HepG2 (cell line): ENCODE data around the gene TRIM7. TPM values are rescaled to one million over a fixed set of nuclear protein-coding genes. Genes with fewer than 3 reads are reported as not detected.

Source experiments
- ARNT ChIP-seq: fragments of 450-650 bp; IDR thresholded peaks from 2 replicates; pipeline ENCODE4 v1.6.1; 2017
- CREB1 ChIP-seq, 2 experiments: fragments of 450-650 bp in 1 of 2; IDR thresholded peaks; 2 replicates each; pipeline ENCODE4 v1.6.1; 2016 to 2017; ENCODE audit warnings: control low read depth in 1 of 2, mild to moderate bottlenecking in 1 of 2, missing compliant biosample characterization in 1 of 2, missing genetic modification characterization in 1 of 2
- DNMT1 ChIP-seq: sonication (generic); formaldehyde crosslinking; IDR thresholded peaks from 2 replicates; pipeline ENCODE4 v1.5.1; 2020; ENCODE audit warnings: mild to moderate bottlenecking, missing genetic modification reagents
- DR1 ChIP-seq: sonication (generic); formaldehyde crosslinking; IDR thresholded peaks from 2 replicates; pipeline ENCODE4 v1.8.0; 2021; ENCODE audit warnings: mild to moderate bottlenecking, missing genetic modification reagents, inconsistent platforms
- ESRRA ChIP-seq: sonication (generic); formaldehyde crosslinking; IDR thresholded peaks from 2 replicates; pipeline ENCODE4 v1.5.1; 2020; ENCODE audit warnings: mild to moderate bottlenecking, low read depth, missing genetic modification reagents
- GATA4 ChIP-seq: sonication (generic); IDR thresholded peaks from 2 replicates; pipeline ENCODE4 v1.6.1; 2016; ENCODE audit warnings: antibody characterized with exemption, low read depth, borderline replicate concordance
- GPN1 ChIP-seq: sonication (generic); formaldehyde crosslinking; IDR thresholded peaks from 2 replicates; pipeline ENCODE4 v1.5.1; 2020; ENCODE audit warnings: missing genetic modification reagents, borderline replicate concordance
- HES4 ChIP-seq: sonication (generic); formaldehyde crosslinking; IDR thresholded peaks from 2 replicates; pipeline ENCODE4 v1.9.0; 2021; ENCODE audit warnings: mild to moderate bottlenecking, missing genetic modification reagents, borderline replicate concordance
- IKZF4 ChIP-seq: sonication (generic); formaldehyde crosslinking; IDR thresholded peaks from 2 replicates; pipeline ENCODE4 v1.5.1; 2020; ENCODE audit warnings: borderline replicate concordance, mild to moderate bottlenecking, low read depth, missing genetic modification reagents; ENCODE audit errors: not compliant biosample characterization
- KAT2B ChIP-seq: fragments of 150-350 bp; IDR thresholded peaks from 2 replicates; pipeline ENCODE4 v1.6.1; 2014; ENCODE audit warnings: low read depth, low read length, borderline replicate concordance
- KDM1A ChIP-seq: IDR thresholded peaks from 2 replicates; pipeline ENCODE4 v1.6.1; 2016; ENCODE audit warnings: missing compliant biosample characterization
- LCORL ChIP-seq, 2 experiments: fragments of 450-650 bp in 1 of 2; sonication (generic) in 1 of 2; formaldehyde crosslinking in 1 of 2; IDR thresholded peaks; 2 replicates each; pipeline versions ENCODE4 v1.5.0 to v1.6.1; 2017 to 2020; ENCODE audit warnings: antibody characterized with exemption in 1 of 2, missing genetic modification reagents in 1 of 2
- NFE2 ChIP-seq: sonication (generic); formaldehyde crosslinking; IDR thresholded peaks from 2 replicates; pipeline ENCODE4 v1.4.0; 2020; ENCODE audit warnings: missing genetic modification reagents
- NFE2L2 ChIP-seq: fragments of 150-350 bp; IDR thresholded peaks from 2 replicates; pipeline ENCODE4 v1.6.1; 2014; ENCODE audit warnings: low read length
- TRIM24 ChIP-seq: sonication (generic); formaldehyde crosslinking; IDR thresholded peaks from 2 replicates; pipeline ENCODE4 v1.8.0; 2022; ENCODE audit warnings: mild to moderate bottlenecking, missing genetic modification reagents
- ZNF234 ChIP-seq: sonication (generic); formaldehyde crosslinking; conservative IDR thresholded peaks from 2 replicates; pipeline ENCODE4 v1.5.1; 2020; ENCODE audit warnings: mild to moderate bottlenecking, missing genetic modification reagents
- ZNF251 ChIP-seq: sonication (generic); formaldehyde crosslinking; IDR thresholded peaks from 2 replicates; pipeline ENCODE4 v1.9.0; 2021; ENCODE audit warnings: mild to moderate bottlenecking, missing genetic modification reagents
- ZNF543 ChIP-seq: sonication (generic); formaldehyde crosslinking; IDR thresholded peaks from 2 replicates; pipeline ENCODE4 v1.4.0; 2020; ENCODE audit warnings: mild to moderate bottlenecking, missing genetic modification reagents
- ZNF572 ChIP-seq: sonication (generic); formaldehyde crosslinking; IDR thresholded peaks from 2 replicates; pipeline ENCODE4 v1.5.1; 2020; ENCODE audit warnings: mild to moderate bottlenecking, missing genetic modification reagents
- ZNF576 ChIP-seq: sonication (generic); formaldehyde crosslinking; IDR thresholded peaks from 2 replicates; pipeline ENCODE4 v1.4.0; 2020; ENCODE audit warnings: mild to moderate bottlenecking, missing genetic modification reagents
- ZNF598 ChIP-seq: sonication (generic); formaldehyde crosslinking; IDR thresholded peaks from 2 replicates; pipeline ENCODE4 v1.5.1; 2020; ENCODE audit warnings: mild to moderate bottlenecking, missing genetic modification reagents, borderline replicate concordance
- ZNF619 ChIP-seq: sonication (generic); formaldehyde crosslinking; IDR thresholded peaks from 2 replicates; pipeline ENCODE4 v1.4.0; 2020; ENCODE audit warnings: mild to moderate bottlenecking, missing genetic modification reagents
- ZNF7 ChIP-seq: IDR thresholded peaks from 2 replicates; pipeline ENCODE4 v1.6.1; 2016; ENCODE audit warnings: missing biosample characterization, missing genetic modification reagents
- polyA plus RNA-seq, 8 experiments: library from polyadenylated mRNA; depleted of rRNA in 3 of 8; stranded (reverse) in 7 of 8; unstranded in 1 of 8; fragments of >200 nt; fragmentation: Illumina TruSeq in 4 of 8; extraction: Trizol in 4 of 8; gene quantifications; 2 replicates each; pipeline versions ENCODE4 v1.2.1 to v1.2.3, GENCODE V29; 2011 to 2016; ENCODE audit warnings: low read depth in 4 of 8, missing spikeins in 1 of 8, mixed read lengths in 1 of 8; ENCODE audit not compliant: insufficient read depth in 1 of 8
- total RNA-seq, 5 experiments: library from RNA; depleted of rRNA; stranded (reverse); fragments of >200 nt; fragmentation: Illumina TruSeq; extraction: Trizol; gene quantifications; 2 replicates each; pipeline ENCODE4 v1.2.3, GENCODE V29; 2016; ENCODE audit warnings: low read depth in 1 of 5
- TF ChIP-seq, protein P1 (sequence below): sonication (generic); formaldehyde crosslinking; IDR thresholded peaks from 2 replicates; pipeline ENCODE4 v1.8.1; 2022; ENCODE audit warnings: mild to moderate bottlenecking, missing genetic modification reagents
- TF ChIP-seq, protein P2 (sequence below): sonication (generic); formaldehyde crosslinking; IDR thresholded peaks from 2 replicates; pipeline ENCODE4 v1.5.0; 2020; ENCODE audit warnings: mild to moderate bottlenecking, missing genetic modification reagents

TRIM7 gene
- total and polyA plus RNA-seq, 2 of the 13 experiments (the other 11 are each of a cell fraction or from before 2014, with no cell fraction given), result 0.13 TPM; not detected in 1

GRCh38 chr5:181221792-181222629 lies 17.0 kb upstream of the TRIM7 start (continued):
- TF ChIP-seq CREB1 (IDR thresholded peaks at IDR 0.05) (no peak), CREB1 (CRISPR knock-in tag; IDR thresholded peaks at IDR 0.05) (no peak), ZNF598 (CRISPR knock-in tag) (0 out of 2 replicates have a peak, but pooled peaks have one; percentile 44), IKZF4 (CRISPR knock-in tag) (no peak), NFE2L2 (no peak), ZNF572 (CRISPR knock-in tag) (0 out of 2 replicates have a peak, but pooled peaks have one; percentile 50), ZNF234 (CRISPR knock-in tag) (peak; percentile 83; the same call in 1 of the 2 replicates), LCORL (IDR thresholded peaks at IDR 0.05) (no peak), LCORL (CRISPR knock-in tag; IDR thresholded peaks at IDR 0.05) (peak; percentile 63), NFE2 (CRISPR knock-in tag) (no peak), ZNF543 (CRISPR knock-in tag) (peak; percentile 57; the same call in 1 of the 2 replicates), ARNT (no peak), TRIM24 (CRISPR knock-in tag) (no peak), ZNF619 (CRISPR knock-in tag) (peak; percentile 71), ZNF251 (CRISPR knock-in tag) (no peak), ZNF7 (no peak; the same call in 1 of the 2 replicates), ESRRA (peak; percentile 27), GATA4 (no peak), ZNF576 (CRISPR knock-in tag) (0 out of 2 replicates have a peak, but pooled peaks have one; percentile 2), DNMT1 (CRISPR knock-in tag) (0 out of 2 replicates have a peak, but pooled peaks have one; percentile 28), KAT2B (no peak), DR1 (CRISPR knock-in tag) (no peak; the same call in 1 of the 2 replicates), HES4 (CRISPR knock-in tag) (peak; percentile 74; the same call in 1 of the 2 replicates), GPN1 (CRISPR knock-in tag) (no peak), KDM1A (peak; percentile 36; the same call in 1 of the 2 replicates)
- TF ChIP-seq, protein P1, sequence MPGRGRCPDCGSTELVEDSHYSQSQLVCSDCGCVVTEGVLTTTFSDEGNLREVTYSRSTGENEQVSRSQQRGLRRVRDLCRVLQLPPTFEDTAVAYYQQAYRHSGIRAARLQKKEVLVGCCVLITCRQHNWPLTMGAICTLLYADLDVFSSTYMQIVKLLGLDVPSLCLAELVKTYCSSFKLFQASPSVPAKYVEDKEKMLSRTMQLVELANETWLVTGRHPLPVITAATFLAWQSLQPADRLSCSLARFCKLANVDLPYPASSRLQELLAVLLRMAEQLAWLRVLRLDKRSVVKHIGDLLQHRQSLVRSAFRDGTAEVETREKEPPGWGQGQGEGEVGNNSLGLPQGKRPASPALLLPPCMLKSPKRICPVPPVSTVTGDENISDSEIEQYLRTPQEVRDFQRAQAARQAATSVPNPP (CRISPR knock-in tag), result no peak; the same call in 1 of the 2 replicates
- TF ChIP-seq, protein P2, sequence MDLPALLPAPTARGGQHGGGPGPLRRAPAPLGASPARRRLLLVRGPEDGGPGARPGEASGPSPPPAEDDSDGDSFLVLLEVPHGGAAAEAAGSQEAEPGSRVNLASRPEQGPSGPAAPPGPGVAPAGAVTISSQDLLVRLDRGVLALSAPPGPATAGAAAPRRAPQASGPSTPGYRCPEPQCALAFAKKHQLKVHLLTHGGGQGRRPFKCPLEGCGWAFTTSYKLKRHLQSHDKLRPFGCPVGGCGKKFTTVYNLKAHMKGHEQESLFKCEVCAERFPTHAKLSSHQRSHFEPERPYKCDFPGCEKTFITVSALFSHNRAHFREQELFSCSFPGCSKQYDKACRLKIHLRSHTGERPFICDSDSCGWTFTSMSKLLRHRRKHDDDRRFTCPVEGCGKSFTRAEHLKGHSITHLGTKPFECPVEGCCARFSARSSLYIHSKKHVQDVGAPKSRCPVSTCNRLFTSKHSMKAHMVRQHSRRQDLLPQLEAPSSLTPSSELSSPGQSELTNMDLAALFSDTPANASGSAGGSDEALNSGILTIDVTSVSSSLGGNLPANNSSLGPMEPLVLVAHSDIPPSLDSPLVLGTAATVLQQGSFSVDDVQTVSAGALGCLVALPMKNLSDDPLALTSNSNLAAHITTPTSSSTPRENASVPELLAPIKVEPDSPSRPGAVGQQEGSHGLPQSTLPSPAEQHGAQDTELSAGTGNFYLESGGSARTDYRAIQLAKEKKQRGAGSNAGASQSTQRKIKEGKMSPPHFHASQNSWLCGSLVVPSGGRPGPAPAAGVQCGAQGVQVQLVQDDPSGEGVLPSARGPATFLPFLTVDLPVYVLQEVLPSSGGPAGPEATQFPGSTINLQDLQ, result peak; percentile 89
